ENCODE measurements around the gene PGA3.

GRCh38 chr11:61157743-61158142 is 45.6 kb upstream of the PGA3 start:
- no peak for TF ChIP-seq CTCF (IDR thresholded peaks at IDR 0.05)
- no peak for TF ChIP-seq POLR2A (IDR thresholded peaks at IDR 0.05)
- TF ChIP-seq POLR2AphosphoS5 (IDR thresholded peaks at IDR 0.05; ENCODE audit: insufficient read depth in 1 of 2, low read depth in 1 of 2), result no peak
